ENCODE measurements around the gene TNNI2.

DNA sequence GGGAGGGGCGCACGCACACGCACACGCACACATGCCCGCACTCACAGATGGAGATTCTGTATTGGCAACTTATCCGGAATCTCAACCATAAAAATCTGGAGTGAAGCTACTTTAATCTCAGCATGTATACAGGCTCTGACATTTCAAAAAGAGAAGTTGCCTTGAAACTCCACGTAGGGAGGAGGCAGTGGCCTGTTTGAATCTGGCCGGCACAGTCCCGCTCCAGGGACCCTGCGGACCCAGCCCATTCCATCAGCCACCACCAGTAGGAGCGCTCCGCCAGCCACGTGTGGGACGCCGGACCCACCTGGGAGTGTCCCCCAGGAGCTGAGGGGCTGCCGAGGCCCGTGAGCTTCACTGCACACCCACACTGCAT lies 5.9 kb upstream of the TNNI2 start:
- TF ChIP-seq CTCF (IDR thresholded peaks at IDR 0.05 in 2 of 3, conservative IDR thresholded peaks at IDR 0.05 in 1 of 3; ENCODE audit: control insufficient read depth in 2 of 3, extremely low read depth in 1 of 3, insufficient read depth in 1 of 3, low read depth in 3 of 3, low read length in 3 of 3): no peak
- TF ChIP-seq, protein P1, sequence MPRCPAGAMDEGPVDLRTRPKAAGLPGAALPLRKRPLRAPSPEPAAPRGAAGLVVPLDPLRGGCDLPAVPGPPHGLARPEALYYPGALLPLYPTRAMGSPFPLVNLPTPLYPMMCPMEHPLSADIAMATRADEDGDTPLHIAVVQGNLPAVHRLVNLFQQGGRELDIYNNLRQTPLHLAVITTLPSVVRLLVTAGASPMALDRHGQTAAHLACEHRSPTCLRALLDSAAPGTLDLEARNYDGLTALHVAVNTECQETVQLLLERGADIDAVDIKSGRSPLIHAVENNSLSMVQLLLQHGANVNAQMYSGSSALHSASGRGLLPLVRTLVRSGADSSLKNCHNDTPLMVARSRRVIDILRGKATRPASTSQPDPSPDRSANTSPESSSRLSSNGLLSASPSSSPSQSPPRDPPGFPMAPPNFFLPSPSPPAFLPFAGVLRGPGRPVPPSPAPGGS (IDR thresholded peaks at IDR 0.05; ENCODE audit: borderline replicate concordance, insufficient read depth, low read depth, low read length, poor library complexity, severe bottlenecking): no peak
- TF ChIP-seq SIN3A (IDR thresholded peaks at IDR 0.05; ENCODE audit: low read depth, low read length): no peak
- TF ChIP-seq RAD21 (IDR thresholded peaks at IDR 0.05; ENCODE audit: insufficient read depth, low read depth, low read length): no peak
- TF ChIP-seq, protein P2, sequence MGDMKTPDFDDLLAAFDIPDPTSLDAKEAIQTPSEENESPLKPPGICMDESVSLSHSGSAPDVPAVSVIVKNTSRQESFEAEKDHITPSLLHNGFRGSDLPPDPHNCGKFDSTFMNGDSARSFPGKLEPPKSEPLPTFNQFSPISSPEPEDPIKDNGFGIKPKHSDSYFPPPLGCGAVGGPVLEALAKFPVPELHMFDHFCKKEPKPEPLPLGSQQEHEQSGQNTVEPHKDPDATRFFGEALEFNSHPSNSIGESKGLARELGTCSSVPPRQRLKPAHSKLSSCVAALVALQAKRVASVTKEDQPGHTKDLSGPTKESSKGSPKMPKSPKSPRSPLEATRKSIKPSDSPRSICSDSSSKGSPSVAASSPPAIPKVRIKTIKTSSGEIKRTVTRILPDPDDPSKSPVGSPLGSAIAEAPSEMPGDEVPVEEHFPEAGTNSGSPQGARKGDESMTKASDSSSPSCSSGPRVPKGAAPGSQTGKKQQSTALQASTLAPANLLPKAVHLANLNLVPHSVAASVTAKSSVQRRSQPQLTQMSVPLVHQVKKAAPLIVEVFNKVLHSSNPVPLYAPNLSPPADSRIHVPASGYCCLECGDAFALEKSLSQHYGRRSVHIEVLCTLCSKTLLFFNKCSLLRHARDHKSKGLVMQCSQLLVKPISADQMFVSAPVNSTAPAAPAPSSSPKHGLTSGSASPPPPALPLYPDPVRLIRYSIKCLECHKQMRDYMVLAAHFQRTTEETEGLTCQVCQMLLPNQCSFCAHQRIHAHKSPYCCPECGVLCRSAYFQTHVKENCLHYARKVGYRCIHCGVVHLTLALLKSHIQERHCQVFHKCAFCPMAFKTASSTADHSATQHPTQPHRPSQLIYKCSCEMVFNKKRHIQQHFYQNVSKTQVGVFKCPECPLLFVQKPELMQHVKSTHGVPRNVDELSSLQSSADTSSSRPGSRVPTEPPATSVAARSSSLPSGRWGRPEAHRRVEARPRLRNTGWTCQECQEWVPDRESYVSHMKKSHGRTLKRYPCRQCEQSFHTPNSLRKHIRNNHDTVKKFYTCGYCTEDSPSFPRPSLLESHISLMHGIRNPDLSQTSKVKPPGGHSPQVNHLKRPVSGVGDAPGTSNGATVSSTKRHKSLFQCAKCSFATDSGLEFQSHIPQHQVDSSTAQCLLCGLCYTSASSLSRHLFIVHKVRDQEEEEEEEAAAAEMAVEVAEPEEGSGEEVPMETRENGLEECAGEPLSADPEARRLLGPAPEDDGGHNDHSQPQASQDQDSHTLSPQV (IDR thresholded peaks at IDR 0.05): no peak
